ENCODE results near the gene NOBOX. TPM values are rescaled to one million over a fixed set of nuclear protein-coding genes. Genes with fewer than 3 reads are reported as not detected.
"Not testable (repeated sequence)": the region's sequence is repeated elsewhere in the genome, so short reads cannot be mapped to it uniquely, and the experiment has no call there.

NOBOX gene
- polyA plus RNA-seq (ENCODE audit: insufficient read length): not detected
- long read RNA-seq, donor 1: 0 reads
- long read RNA-seq, donor 2: 0 reads
- long read RNA-seq, donor 3: 0 reads
- long read RNA-seq, donor 4: 0 reads
- long read RNA-seq, donor 5: 0 reads
- long read RNA-seq, donor 6: 0 reads
- long read RNA-seq, donor 7: 0 reads
- long read RNA-seq, donor 8: 0 reads

DNA sequence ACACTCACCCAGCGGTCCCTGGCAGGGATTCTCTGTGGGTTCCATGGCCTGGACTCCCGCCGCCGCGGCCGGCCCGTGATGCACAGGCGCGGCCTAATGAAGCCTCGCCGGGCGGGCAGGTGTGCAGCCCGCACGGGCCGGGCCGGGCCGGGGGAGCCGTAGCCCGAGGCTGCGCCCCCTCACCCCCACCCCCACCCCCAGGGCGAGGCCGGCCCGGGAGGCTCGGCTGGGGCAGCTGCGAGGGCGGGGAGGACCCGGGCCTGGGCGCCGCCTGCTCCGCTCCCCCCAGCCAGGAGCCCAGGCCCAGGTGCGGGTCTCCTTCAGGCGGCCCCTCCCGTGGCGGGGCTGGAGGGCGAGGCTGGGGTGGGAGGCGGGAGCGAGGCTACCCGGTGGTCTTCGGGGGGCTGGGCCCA lies at the start of gene NOBOX:
TSS of gene NOBOX (minus strand) at position 45 of the 413 bp plus-strand sequence.
- no peak for DNase-seq

GRCh38 chr7:144452064-144452463 lies 48.6 kb upstream of the NOBOX start:
- DNase-seq: no peak

DNA sequence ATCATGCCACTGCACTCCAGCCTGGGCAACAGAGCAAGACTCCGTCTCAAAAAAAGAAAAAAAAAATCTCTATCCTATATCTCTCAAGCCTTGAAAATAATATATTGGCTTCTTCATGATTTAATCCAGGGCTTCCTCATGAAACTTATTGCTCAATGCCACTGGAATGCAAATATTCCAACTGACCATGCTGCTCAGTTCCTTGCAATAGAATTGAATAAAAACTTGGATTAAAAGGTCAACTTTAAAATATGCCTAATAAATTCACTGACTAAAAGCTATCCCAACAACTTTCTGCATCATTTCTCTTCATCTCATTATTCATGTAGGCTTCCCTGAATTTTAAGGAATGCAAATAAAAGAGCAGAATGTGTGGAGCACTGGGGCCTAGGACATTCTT lies 42.1 kb upstream of the NOBOX start:
- no peak for DNase-seq

GRCh38 chr7:144439717-144440205 lies 36.3 kb upstream of the NOBOX start:
- no peak for DNase-seq

DNA sequence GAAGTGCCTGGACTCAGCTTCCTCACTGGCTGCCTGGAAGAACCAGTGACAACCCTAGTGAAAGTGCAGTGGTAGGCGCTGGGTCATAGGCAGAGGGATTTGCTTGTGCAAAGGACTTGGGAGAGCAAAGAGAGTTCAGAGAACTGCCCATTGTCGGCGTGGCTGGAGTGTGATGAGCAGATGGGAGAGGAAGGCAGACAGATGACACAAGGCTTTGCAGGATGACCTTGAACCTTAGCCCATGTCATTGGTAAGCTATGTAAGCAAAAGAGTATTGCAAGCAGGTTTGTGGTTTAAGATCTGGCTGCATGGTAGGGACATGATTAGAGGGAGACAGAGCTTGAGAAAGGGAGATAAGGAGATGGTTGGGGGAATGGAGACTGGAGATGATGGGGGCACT lies 35.3 kb upstream of the NOBOX start:
- DNase-seq: no peak

DNA sequence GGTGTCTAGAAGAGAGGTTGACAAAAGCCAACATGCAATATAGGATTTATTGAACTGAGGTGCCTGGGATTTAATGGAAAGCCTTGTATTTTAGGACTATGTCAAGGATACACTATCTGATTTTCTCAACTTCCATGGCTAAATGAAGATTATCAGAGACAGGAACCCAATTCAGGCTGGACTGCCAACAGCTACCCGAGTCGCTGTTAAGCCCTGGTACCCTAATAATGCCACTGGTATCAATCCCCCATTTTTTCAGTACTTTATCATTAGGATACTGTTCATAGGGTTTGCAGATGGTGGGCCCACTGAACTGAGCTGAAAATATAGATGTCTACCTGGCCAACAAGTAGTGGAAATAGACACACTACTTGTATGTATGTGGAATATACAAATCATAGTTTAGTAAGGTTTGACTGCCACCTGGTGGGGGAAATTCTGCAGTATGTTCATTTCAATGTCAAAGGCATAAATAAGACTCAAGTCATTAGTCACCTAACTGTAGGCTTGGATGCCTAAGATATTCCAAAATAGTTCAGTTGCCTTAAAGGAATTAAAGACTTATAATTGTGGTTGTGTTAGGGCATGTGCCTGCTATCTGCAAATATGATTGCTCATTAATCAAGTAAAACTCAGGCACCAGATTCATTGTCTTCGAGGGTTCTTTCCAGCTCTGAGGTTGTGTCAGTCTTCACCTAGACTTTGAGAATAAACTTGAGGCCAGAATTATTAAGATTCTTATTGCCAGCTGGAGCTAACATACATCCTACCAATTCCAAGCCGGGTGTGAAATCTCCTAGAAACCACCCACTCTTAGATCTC lies 34.1 kb upstream of the NOBOX start:
- peak; percentile 76 for DNase-seq

DNA sequence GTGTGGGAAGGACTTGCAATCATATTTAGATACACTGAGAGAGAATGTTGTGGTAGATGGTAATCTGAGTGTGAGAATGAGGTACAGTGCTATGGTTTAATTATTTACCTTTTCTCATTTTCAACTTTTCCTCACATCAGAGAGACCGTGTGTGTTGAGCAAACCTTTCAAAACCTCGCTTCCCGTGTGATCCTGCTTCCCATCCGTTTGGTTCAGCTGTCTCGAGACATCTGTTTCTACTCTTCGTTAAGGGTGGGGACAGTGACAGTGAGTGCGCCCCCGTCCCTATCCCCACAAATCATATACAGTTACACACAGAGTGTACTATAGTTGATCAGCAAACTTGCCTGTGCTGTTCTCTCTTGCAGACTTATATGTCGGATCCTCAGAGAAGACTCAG lies 33.0 kb upstream of the NOBOX start:
- no peak for DNase-seq

- no peak for DNase-seq
These were observed 24.9 kb upstream of the NOBOX start for GRCh38 chr7:144428431-144428830.

DNA sequence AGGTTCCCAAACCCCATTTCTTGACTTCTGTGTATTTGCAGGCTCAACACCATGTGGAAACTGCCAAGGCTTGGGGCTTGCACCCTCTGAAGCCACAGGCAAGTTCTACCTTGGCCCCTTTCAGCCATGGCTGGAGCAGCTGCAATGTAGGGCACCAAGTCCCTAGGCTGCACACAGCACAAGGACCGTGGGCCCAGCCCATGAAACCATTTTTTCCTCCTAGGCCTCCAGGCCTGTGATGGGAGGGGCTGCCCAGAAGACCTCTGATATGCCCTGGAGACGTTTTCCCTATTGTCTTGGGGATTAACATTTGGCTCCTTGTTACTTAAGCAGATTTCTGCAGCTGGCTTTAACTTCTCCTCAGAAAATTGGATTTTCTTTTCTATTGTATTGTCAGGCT lies 24.0 kb upstream of the NOBOX start:
- DNase-seq: not testable (repeated sequence)

DNA sequence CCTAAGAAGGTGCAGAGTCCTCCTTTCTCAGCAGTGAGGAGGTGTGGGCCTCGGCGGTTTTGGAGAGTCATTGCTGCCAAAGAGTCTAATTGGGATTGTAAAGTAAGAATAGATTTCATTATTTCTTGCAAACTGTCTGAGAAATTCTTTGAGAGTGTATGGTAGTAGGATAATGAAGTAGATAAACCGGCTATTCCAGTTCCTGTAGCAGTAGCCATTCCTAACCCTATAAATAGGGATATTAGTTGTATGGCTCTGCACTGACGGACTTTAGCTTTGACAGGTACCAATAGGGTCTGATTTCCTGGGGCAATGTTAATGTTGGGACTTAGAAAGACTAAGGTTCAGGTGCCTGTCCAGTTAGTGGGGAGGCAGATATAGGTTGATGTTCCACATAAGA lies 15.4 kb upstream of the NOBOX start:
- not testable (repeated sequence) for DNase-seq

DNA sequence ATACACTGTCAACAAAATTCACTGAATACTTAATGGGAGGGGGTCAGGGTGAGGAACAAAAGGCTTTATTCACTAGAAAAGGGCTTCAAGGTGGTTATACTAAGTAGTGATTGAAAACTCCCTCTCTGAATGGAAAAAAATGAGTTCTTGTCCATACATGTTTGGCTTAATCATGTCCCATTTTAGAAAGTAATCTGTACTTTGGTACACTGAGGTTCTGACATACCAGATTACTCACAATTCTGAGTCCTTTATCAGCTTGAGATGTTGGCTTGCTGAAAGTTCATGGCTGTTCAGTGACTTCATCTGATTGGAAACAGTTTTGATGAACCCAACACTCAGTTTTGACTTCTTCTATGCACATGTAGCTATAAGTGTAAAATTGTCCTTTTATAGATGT lies 12.8 kb upstream of the NOBOX start:
- DNase-seq: no peak

DNA sequence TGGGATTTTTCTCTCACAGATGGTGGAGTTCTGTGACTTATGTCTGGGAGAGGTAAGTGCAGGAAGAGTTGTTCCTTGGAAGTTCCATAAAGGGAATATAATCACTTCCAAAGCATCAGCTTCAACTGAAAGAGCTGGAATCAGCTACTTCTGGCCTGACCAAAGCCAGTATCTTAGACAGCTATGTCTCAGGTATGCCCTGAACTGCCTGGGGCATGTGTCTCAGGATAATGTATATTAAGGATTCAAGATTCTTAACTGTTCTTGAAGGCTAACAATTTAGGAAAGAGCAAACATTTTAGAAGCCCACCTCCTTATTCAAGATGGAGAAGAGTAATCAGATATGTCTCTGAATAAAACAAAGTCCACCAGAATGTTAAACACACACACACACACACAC lies 12.4 kb upstream of the NOBOX start:
- DNase-seq: no peak

DNA sequence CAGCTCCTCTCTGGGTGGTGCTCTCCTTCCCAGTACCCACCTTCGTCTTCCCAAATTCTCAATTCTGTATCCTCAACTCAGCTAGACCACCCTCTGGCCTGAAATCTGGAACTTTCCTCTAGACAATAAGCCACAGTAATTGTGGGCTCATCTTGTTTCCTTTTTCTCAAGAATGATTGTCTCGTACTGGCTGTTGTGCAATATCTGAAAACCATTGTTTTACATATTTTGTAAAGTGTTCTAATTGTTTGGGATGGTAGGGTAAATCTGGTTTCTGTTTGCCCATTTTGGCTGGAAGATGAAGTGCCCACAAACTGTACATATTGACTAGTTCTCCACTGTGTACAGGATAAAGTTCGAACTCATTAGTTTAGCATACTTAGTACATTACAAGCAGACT lies 11.3 kb upstream of the NOBOX start:
- DNase-seq: no peak

DNA sequence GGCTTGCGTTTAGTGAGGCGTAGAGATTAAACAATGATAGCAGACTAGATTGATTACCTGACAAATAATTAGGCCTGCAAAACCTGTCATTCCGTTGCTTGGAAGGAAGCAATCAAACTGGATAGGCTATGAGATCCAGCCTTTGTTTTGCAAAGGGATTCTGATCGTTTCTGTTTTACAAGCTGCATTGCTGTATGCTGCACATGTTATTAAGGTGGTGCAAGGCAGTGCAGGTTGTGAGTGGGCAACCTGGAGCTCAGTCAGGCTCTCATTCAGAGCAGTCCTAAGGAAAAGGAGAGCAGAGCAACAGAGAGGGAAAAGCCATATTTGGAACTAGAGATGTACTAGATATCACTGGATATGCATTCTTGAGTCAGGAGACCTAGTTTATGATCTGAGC lies 6.9 kb upstream of the NOBOX start:
- DNase-seq: no peak

DNA sequence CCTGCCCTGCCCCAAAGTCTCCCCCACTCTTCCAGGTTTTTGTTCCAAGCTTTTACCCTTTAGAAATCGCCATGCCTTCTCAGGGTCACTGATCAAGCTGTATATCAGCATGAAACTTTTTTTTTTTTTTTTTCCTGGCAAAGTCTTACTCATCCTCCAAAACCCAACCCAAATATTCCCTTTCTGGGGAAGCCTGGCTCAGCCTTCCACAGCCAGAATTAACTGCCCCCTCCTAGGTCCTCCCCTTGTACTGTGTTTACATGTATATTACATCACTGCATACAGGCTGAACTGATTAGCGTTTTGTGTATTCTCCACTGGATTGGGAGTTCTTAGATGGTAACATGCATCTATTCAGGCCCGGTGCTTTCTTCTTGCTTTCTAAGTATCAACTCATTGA lies 4.6 kb upstream of the NOBOX start:
- no peak for DNase-seq

DNA sequence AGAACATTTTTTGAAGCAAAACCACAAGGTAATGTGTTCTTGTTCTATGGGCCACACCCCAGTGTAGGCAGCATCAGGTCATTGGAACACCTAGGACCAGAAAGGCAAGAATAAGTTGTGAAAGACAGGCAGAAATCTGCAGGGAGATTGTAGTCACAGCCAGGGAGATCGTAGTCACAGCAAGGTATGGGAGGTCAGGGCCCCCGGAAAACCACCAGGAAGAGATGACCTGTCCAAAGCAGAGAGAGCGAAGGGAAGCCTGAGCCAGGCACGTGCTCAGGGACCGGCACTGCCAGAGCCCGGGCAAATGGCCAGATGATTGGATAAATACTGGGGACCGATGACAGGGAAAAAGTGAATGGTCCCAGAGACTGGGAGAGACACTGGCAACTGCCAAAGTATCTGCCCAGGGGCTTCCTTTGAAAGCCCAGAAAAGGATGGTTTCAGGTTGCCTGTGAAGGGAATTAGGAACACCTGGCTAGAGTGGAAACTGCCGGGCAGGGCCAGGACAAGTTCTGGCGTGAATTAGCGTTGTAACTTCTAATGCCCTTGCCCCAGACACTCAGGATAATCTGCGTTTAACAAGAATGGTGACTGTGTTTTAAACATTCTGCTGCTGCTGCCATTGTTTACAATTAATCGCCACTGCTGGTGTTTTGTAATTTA lies 3.9 kb upstream of the NOBOX start:
- no peak for DNase-seq

DNA sequence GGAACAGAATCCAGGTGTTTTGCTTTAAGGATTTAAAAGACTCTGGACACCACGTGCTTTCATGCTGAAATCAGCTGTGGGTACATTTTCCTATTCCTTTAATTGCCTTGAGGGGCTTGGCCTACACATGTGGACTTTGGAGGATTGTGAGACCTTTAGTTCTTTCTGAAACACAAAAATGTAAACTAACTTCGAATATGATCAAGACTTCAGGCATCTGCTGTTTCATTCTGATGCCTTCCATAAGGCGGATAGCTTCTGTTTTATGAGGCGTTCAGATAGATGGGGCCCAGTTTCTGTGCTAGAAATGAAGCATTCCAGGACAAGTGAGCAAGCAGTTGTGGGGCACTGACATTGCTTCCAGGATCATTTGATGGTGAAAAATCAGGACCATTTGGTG lies 1.5 kb upstream of the NOBOX start:
- no peak for DNase-seq

GRCh38 chr7:144403102-144403501 lies 391 bp downstream of the NOBOX start:
- DNase-seq: no peak

DNA sequence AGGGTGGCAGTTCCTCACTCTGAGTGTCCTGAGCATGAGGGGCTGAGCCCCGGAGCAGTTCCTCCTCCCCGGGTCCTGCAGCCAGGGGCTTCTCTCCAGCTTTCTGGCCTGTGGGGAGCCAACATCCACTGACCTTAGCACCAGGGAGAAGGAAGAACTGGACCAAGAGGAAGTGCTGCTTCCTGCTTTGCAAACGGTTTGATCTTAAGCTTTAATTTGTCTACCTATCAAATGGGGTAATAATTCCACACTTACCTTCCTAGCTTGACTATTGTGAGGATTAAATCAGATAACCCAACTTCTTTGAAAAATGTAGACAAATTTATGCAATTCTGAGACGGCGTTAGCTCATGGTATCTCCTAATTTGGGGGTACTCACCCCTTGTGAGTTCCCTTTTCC lies 2.0 kb downstream of the NOBOX start:
- no peak for DNase-seq

GRCh38 chr7:144399946-144400345 lies 3.5 kb downstream of the NOBOX start:
- DNase-seq: no peak

DNA sequence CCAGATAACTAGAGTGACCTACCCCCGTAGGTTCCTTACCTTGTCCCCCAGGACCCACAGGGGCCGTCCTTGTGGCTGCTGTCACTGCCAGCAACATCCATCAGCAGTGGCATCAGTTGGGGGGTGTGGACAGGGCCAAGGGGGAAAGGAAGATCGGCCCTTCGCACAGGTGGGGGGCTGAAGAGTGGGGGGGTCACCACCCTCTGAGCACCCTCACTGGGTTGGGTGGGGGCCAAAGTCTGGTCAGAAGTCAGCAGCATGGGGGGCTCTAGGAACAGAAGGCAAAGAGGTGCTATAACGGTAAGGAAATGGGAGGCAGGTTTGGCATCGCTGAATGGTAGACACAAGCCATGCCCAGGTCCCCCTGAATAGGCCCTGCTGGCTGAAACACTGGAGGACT lies 4.6 kb downstream of the NOBOX start:
- DNase-seq: no peak

DNA sequence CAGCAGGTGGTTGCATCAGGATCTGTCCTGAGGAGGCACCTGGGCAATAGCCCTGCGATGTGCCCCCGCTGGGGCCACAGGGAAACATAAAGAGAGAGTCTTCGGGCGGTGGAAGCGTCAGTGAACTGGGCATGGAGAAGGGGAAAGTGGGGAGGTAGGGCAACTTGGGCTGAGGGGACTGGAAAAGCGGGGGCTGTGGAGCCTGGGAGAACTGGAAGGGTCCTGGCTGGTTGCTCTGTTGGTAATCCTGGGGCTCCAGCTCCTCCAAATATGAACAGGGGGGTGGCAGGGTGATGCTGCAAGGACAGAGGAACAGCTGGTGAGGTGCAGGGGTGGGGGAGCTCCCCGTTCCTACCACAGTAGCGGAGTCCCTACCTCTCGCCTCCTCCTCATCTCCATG lies 5.2 kb downstream of the NOBOX start:
- DNase-seq: no peak

DNA sequence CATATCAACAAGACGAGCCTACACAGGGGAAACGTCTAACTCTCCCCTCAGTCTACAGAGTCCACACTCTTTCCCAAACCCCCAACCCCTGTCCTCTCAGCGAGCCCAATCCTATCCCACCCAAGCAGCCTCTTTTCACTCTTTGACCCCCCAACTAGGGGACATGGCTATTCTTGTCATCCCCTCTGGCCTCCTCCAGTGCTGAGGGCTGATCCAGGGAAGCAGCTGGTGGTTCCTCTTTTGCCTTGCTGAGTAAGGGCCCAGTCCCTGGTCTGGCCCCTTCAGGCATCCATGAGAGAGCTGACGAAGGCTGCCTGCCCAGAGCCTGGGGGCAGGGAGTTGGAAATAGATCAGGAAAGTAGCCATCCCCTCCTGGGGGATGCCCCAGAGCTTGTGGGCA lies 6.4 kb downstream of the NOBOX start:
- DNase-seq: no peak
